AG04449 (cell line): ENCODE results near the gene FAM228A.
"Not testable (repeated sequence)": the region's sequence is repeated elsewhere in the genome, so short reads cannot be mapped to it uniquely, and the experiment has no call there.

Source experiments
- CTCF ChIA-PET: fragments of 350-600 bp; formaldehyde crosslinking; extraction: SDS; loops from one replicate; lab custom pipeline; 2021; ENCODE audit warnings: antibody characterized with exemption; lab: Yijun Ruan, JAX
- POLR2A ChIA-PET: fragments of 400-600, 350-600 bp; formaldehyde crosslinking; extraction: SDS; loops from one replicate; lab custom pipeline; 2020; ENCODE audit warnings: antibody characterized with exemption, inconsistent platforms; lab: Yijun Ruan, JAX
- DNase-seq: peaks from one replicate; pipeline ENCODE4 v3.0.0-alpha.2; 2010; ENCODE audit warnings: low read depth, low spot score
- H3K4me3 ChIP-seq: 2 replicates; pipeline ENCODE4 v1.5.1; 2011; ENCODE audit warnings: low read depth, mild to moderate bottlenecking, control low read depth, low read length
- TF ChIP-seq, protein P1 (sequence below): IDR thresholded peaks from one replicate; pipeline ENCODE4 v1.5.1; 2011; ENCODE audit warnings: mild to moderate bottlenecking, moderate library complexity, low read length, control low read depth, inconsistent platforms; ENCODE audit not compliant: insufficient read depth; ENCODE audit errors: missing control alignments

The FAM228A gene

DNA sequence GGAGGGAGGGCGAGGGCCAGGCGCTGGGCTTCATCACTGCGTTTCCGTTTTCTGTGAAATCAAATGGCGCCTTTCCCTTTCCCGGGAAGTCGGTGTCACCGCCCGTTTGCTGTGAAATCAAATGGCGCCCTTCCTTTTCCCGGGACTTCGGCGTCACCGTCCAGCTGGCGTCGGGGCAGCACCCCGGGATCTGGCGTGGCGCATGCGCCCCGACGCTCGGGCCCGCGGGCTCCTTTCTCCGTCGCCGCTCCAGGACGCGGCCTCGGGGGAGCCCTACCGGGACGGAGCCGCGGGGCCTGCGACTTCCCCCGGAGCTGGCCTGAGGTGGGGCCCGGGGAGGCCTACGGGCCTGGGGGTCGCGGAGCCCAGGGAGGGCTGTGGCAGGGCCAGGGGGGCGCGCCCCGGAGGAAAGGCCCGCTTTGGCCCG, at the start of gene FAM228A:
Gene FAM228A (plus strand): TSS at position 203 of the 427 bp plus-strand sequence. CDS start 428 bp downstream, outside the sequence.
- DNase-seq = no peak
- ChIA-PET POLR2A (no interaction called here), CTCF (no interaction called here)
- TF ChIP-seq, protein P1, sequence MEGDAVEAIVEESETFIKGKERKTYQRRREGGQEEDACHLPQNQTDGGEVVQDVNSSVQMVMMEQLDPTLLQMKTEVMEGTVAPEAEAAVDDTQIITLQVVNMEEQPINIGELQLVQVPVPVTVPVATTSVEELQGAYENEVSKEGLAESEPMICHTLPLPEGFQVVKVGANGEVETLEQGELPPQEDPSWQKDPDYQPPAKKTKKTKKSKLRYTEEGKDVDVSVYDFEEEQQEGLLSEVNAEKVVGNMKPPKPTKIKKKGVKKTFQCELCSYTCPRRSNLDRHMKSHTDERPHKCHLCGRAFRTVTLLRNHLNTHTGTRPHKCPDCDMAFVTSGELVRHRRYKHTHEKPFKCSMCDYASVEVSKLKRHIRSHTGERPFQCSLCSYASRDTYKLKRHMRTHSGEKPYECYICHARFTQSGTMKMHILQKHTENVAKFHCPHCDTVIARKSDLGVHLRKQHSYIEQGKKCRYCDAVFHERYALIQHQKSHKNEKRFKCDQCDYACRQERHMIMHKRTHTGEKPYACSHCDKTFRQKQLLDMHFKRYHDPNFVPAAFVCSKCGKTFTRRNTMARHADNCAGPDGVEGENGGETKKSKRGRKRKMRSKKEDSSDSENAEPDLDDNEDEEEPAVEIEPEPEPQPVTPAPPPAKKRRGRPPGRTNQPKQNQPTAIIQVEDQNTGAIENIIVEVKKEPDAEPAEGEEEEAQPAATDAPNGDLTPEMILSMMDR = no peak
- no peak within 1 kb of the TSS for H3K4me3 ChIP-seq

DNA sequence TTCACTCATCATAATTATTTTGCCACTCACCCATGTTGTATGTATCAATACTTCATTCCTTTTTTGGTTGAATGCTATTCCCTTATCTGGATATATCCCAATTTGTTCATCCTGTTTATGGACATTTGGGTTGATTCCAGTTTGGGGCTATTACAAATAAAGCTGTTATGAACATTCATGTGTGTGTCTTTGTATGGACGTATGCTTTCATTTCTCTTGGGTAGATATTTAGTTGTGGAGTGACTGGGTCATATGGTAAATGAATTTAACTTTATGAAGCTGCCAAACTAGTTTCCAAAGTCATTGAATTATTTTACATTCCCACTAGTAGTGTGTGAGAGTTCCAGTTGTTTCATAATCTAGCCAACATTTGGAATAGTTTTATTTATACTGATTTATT, 48.9 kb upstream of the FAM228A start:
- CTCF ChIA-PET = interaction anchor here (3.3 kb wide), 1 partner anchor 42 kb away, joined by 15 read pairs; the partner anchor contains the start of gene TP53I3
- POLR2A ChIA-PET = no interaction called here
- no peak overlapping the region for H3K4me3 ChIP-seq
- no peak for DNase-seq
- TF ChIP-seq, protein P1 = no peak

DNA sequence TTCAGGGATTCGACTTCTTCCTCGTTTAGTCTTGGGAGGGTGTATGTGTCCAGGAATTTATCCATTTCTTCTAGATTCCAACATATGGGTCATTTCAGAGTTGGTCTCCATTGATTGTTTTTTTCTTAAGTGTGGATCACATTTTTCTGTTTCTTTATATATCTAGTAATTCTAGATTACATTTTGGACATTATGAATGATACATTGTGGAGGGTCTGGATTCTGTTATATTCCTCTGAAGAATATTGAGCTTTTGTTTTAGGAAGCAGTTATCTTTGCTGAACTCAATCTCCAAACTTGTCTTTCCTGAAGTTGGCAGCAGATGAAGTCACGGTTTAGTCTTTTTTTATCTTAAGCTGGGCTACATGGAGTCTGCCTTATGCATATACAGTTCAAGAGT, 42.3 kb upstream of the FAM228A start:
- ChIA-PET CTCF (interaction anchor here (1.6 kb wide), 1 partner anchor 21 kb away, joined by 4 read pairs; no protein-coding TSS in a partner anchor), POLR2A (no interaction called here)
- no peak overlapping the region for H3K4me3 ChIP-seq
- TF ChIP-seq, protein P1 = no peak
- DNase-seq = no peak

DNA sequence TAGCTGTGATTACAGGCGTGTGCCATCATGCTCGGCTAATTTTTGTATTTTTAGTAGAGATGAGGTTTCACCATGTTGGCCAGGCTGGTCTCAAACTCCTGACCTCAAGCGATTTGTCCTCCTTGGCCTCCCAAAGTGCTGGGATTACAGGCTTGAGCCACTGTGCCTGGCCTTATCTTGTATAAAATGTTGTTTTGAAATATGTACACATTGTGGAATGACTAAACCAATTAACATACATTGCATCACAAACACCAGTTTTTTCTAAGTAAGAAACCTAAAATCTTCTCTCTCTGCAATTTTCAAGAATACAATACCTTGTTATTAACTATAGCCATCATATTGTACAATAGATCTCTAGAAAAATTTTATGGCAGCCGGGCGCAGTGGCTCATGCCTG, 34.5 kb upstream of the FAM228A start:
- CTCF ChIA-PET, H3K4me3 ChIP-seq, POLR2A ChIA-PET, DNase-seq: not testable (repeated sequence)

DNA sequence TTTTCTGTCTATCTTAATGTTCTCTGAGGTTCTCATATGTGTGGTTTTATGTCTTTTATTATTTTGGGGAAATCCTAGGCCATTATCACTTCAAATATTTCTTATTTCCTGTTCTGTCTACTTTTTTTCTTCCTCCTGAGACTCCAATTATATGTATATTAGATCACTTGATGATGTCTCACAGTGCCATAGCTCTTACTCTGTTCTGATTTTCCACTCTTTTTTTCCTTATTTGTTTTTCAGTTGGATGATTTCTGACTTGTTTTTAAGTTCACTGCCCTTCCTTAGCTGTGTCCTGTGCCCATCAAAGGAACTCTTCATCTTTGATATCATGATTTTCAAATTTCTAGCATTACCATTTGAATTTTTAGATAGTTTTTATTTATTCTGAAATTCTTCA, 27.5 kb upstream of the FAM228A start:
- CTCF ChIA-PET = no interaction called here
- POLR2A ChIA-PET = no interaction called here
- H3K4me3 ChIP-seq = no peak overlapping the region

DNA sequence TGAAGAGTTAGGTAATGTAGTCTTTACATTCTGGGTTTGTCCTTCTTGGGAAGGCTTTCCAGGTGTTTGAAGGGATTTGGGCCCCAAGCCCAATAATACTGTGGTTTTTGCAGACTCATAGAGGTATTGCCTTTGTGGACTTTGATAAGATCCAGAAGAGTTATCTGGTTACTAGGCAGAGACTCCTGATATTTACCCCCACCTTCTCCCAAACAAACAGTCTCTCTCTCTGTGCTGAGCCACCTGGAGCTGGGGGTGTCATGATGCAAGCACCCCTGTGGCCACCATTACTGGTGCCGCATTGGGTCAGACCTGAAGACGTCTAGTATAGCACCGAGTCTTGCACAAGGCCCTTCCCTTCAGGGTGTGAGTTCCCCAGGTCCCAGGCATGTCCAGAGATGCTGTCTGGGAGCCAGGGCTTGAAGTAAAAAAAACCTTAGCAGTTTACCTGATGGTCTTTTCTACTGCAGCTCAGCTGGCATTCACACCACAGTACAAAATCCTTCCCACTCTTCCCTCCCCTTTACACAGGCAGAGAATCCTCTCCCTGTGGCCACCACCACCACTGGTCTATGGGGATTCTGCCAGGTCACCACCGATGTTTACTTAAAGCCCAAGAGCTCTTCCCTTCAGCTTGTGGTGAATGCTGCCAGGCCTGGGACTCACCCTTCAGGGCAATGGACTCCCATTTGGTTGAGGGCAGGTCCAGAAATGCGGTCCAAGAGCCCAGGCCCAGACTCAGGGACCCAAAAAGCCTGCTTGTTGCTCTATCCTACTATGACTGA, 22.2 kb upstream of the FAM228A start:
- ChIA-PET CTCF (interaction anchor here (1.2 kb wide), 1 partner anchor 12 kb away, joined by 3 read pairs; no protein-coding TSS in a partner anchor), POLR2A (no interaction called here)

More for the DNA sequence above, 27.5 kb upstream of the FAM228A start:
- TF ChIP-seq, protein P1 = no peak
- no peak for DNase-seq

More for the DNA sequence above, 22.2 kb upstream of the FAM228A start:
- DNase-seq = no peak
- no peak overlapping the region for H3K4me3 ChIP-seq
- TF ChIP-seq, protein P1 = no peak
